Natural killer cell (primary cell): Measurements from ENCODE around the gene SLFNL1. TPM values are rescaled to one million over a fixed set of nuclear protein-coding genes. Genes with fewer than 3 reads are reported as not detected.

Experiments
- ATAC-seq, 3 donors: fragments of 150-1000 bp in 2 of 3; fragments of 200-7000 bp in 1 of 3; cut with Tn5 transposase; 1 replicate in 1 of 3; 2 replicates in 2 of 3; pipeline ENCODE4 v1.10.0; 2021; ENCODE audit warnings: mild to moderate bottlenecking in 2 of 3, moderate library complexity in 2 of 3
- DNase-seq, 2 donors: peaks; one replicate each; pipeline versions ENCODE4 v3.0.0 to v3.0.0-alpha.2; 2013 to 2021; ENCODE audit warnings: mixed read lengths in 1 of 2
- H3K27ac ChIP-seq: one replicate; pipeline ENCODE4 v1.5.1; 2013; ENCODE audit warnings: mild to moderate bottlenecking, low read length
- H3K27me3 ChIP-seq: one replicate; pipeline ENCODE4 v1.6.1; 2013; ENCODE audit warnings: low read length; ENCODE audit not compliant: control insufficient read depth, insufficient read depth
- H3K36me3 ChIP-seq: one replicate; pipeline ENCODE4 v1.6.1; 2013; ENCODE audit warnings: low read length; ENCODE audit not compliant: control insufficient read depth, insufficient read depth
- H3K4me1 ChIP-seq: one replicate; pipeline ENCODE4 v1.6.1; 2013; ENCODE audit warnings: low read length; ENCODE audit not compliant: control insufficient read depth, insufficient read depth
- H3K4me3 ChIP-seq: one replicate; pipeline ENCODE4 v1.5.1; 2013; ENCODE audit warnings: low read length
- H3K9me3 ChIP-seq: one replicate; pipeline ENCODE4 v1.6.1; 2013; ENCODE audit warnings: low read length; ENCODE audit not compliant: control insufficient read depth, insufficient read depth
- H3K27ac Mint-ChIP-seq, 2 donors: one replicate each; pipeline ENCODE4 v1.8.0; 2022; ENCODE audit warnings: mild to moderate bottlenecking in 2 of 2, mixed read lengths in 2 of 2, moderate library complexity in 1 of 2
- H3K27me3 Mint-ChIP-seq, 2 donors: one replicate each; pipeline ENCODE4 v1.8.0; 2022; ENCODE audit warnings: low read depth in 2 of 2, mixed read lengths in 2 of 2
- H3K36me3 Mint-ChIP-seq: one replicate; pipeline ENCODE4 v1.8.0; 2022; ENCODE audit warnings: mixed read lengths
- H3K4me1 Mint-ChIP-seq, 2 donors: one replicate each; pipeline ENCODE4 v1.8.0; 2022; ENCODE audit warnings: mixed read lengths in 2 of 2
- H3K4me3 Mint-ChIP-seq: one replicate; pipeline ENCODE4 v1.8.0; 2022; ENCODE audit warnings: mild to moderate bottlenecking, moderate library complexity, mixed read lengths
- H3K9me3 Mint-ChIP-seq, 2 donors: one replicate each; pipeline ENCODE4 v1.8.0; 2022; ENCODE audit warnings: mixed read lengths in 2 of 2
- WGBS: methylation state at CpG from one replicate; pipeline ENCODE4 v1.1.7; 2013; ENCODE audit warnings: missing lambda C conversion rate; ENCODE audit not compliant: insufficient coverage; 5-methylcytosine and 5-hydroxymethylcytosine counted together
- intact Hi-C: fragments of 100-400 bp; cut with micrococcal nuclease; formaldehyde crosslinking; loops from one replicate; pipeline ENCODE4 v1.14.2; 2022
- total RNA-seq, 4 donors: library from RNA; stranded (reverse); fragments of 120-200 nt in 1 of 4; gene quantifications; one replicate each; pipeline versions ENCODE4 v1.2.3 to v1.2.4, GENCODE V29; 2013 to 2022
- TF ChIP-seq, protein P1 (sequence below): fragments of 200-600 bp; IDR thresholded peaks from one replicate; pipeline ENCODE4 v1.8.0; 2022; ENCODE audit warnings: antibody characterized with exemption

SLFNL1 gene
- total RNA-seq = under 1 TPM; 0.09 to 0.18 (median 0.09) TPM
- 0.20 TPM for total RNA-seq (2013)

DNA sequence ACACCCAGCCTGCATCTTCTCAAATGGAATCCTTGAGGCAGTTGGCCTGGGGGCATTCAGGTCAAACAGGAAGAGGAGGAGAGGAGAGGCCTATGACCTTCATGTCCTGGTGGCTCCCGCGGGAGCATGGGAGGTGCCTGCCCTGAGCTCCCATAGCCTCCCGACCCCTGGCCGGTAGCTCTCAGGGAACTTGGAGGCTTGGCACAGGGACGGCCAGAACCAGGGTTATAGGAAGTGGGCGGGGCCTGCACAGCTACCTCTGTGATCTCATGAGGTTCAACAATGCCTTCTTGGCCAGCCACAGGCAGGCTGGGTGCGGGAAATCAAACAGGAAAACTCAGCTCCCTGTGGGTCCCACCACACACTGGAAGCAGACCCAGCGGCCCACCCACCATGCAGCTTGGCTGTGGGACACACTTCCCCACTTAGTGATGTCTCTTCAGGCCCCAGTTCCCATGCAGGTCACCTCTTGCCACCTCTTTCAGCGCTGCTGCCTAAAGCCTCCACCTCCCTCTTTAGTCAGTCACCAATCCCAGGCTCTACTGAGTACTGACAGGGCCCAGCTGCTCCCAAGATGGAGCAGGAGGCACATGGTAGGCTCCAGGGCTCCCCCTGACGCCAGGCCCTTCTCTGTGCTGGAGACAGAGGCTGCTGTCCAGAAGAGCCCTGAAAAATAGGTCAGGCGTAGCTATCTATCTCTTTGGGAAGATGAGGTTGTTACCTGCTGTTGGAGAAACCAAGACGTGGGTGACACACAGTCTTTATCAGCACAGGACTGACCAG, at the start of gene SLFNL1:
SLFNL1 (minus strand) TSS at position 200 of the 783 bp plus-strand sequence. CDS start 1,065 bp downstream, outside the sequence.
- Mint-ChIP-seq H3K4me1 (peaks cover 5 to 19% of the 10 kb centered on the region in 2 donors), H3K9me3 (no peaks in the 10 kb centered on the region), H3K4me3 (no peak within 1 kb of the TSS), H3K36me3 (no peaks in the 10 kb centered on the region), H3K27ac (no peak within 1 kb of the TSS), H3K27me3 (no peaks in the 10 kb centered on the region)
- Histone ChIP-seq H3K4me3 (no peak within 1 kb of the TSS), H3K9me3 (no peaks in the 10 kb centered on the region), H3K36me3 (no peaks in the 10 kb centered on the region), H3K27me3 (no peaks in the 10 kb centered on the region), H3K27ac (no peak within 1 kb of the TSS), H3K4me1 (peaks cover 8% of the 10 kb centered on the region)
- WGBS = 75% methylated on average over 12 of the region's 12 CpGs
- TF ChIP-seq, protein P1, sequence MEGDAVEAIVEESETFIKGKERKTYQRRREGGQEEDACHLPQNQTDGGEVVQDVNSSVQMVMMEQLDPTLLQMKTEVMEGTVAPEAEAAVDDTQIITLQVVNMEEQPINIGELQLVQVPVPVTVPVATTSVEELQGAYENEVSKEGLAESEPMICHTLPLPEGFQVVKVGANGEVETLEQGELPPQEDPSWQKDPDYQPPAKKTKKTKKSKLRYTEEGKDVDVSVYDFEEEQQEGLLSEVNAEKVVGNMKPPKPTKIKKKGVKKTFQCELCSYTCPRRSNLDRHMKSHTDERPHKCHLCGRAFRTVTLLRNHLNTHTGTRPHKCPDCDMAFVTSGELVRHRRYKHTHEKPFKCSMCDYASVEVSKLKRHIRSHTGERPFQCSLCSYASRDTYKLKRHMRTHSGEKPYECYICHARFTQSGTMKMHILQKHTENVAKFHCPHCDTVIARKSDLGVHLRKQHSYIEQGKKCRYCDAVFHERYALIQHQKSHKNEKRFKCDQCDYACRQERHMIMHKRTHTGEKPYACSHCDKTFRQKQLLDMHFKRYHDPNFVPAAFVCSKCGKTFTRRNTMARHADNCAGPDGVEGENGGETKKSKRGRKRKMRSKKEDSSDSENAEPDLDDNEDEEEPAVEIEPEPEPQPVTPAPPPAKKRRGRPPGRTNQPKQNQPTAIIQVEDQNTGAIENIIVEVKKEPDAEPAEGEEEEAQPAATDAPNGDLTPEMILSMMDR = no peak
- intact Hi-C loops = no loop called here
- DNase-seq (no peak), ATAC-seq (no peak)

DNA sequence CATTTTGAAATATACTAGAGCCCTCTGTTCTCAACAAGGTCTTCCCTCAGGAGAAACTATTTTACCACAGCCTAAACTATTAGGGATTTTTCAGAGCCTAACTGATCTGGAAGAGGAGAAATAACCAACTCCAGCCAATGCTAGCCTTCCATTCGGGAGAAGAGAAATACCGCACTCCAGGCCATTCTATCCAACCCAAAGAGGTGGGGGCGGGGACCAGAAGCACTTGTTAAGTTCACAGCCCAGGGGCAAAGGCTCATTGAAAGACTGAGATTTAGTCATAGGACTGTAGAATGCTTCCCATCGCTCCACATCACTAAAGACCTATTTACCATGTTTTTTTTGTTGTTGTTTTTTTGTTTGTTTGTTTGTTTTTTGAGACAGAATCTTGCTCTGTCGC, 35.4 kb upstream of the SLFNL1 start:
- H3K4me3 ChIP-seq = no peak overlapping the region
- no peaks in the 10 kb centered on the region for H3K4me1 ChIP-seq
- H3K9me3 Mint-ChIP-seq = no peaks in the 10 kb centered on the region
- no peak overlapping the region for H3K27ac ChIP-seq
- H3K27me3 Mint-ChIP-seq = no peaks in the 10 kb centered on the region
- TF ChIP-seq, protein P1 = no peak
- intact Hi-C loops = no loop called here
- H3K4me3 Mint-ChIP-seq = no peak overlapping the region
- H3K27me3 ChIP-seq = no peaks in the 10 kb centered on the region
- H3K9me3 ChIP-seq = no peaks in the 10 kb centered on the region
- WGBS = 93% methylated on average over 5 of the region's 5 CpGs
- no peaks in the 10 kb centered on the region for H3K36me3 ChIP-seq
- ATAC-seq = no peak
- H3K4me1 Mint-ChIP-seq = no peaks in the 10 kb centered on the region
- no peak for DNase-seq
- no peak overlapping the region for H3K27ac Mint-ChIP-seq
- peaks cover 8% of the 10 kb centered on the region for H3K36me3 Mint-ChIP-seq

DNA sequence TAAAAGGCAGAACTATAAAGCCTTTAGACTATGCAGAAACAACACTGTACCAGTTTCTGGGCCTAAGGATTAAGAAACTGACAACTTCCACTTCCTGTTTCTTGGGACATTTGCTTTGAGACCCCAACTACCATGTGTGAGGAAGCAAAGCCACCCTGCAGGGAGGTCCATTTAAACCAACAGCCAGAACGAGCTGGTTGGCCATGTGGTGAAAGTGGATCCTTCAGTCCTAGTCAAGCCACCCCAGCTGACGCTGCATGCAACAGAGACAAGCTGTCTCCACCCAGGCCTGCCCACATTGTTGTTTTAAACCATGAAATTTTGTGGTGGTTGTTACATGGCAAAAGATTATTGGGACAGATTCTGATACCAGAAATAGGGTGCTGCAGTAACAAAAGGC, 31.8 kb upstream of the SLFNL1 start:
- Histone ChIP-seq H3K4me3 (no peak overlapping the region), H3K9me3 (no peaks in the 10 kb centered on the region), H3K27ac (no peak overlapping the region), H3K27me3 (no peaks in the 10 kb centered on the region), H3K36me3 (peaks cover under 1% of the 10 kb centered on the region), H3K4me1 (no peaks in the 10 kb centered on the region)
- intact Hi-C loops = no loop called here
- no peak overlapping the region for H3K27ac Mint-ChIP-seq
- no peak overlapping the region for H3K4me3 Mint-ChIP-seq
- no peak for ATAC-seq
- H3K36me3 Mint-ChIP-seq = no peaks in the 10 kb centered on the region
- no peak for DNase-seq
- no peaks in the 10 kb centered on the region for H3K27me3 Mint-ChIP-seq
- no peaks in the 10 kb centered on the region for H3K9me3 Mint-ChIP-seq
- WGBS = 70% methylated on average over 2 of the region's 2 CpGs
- TF ChIP-seq, protein P1 = no peak
- H3K4me1 Mint-ChIP-seq = no peaks in the 10 kb centered on the region

DNA sequence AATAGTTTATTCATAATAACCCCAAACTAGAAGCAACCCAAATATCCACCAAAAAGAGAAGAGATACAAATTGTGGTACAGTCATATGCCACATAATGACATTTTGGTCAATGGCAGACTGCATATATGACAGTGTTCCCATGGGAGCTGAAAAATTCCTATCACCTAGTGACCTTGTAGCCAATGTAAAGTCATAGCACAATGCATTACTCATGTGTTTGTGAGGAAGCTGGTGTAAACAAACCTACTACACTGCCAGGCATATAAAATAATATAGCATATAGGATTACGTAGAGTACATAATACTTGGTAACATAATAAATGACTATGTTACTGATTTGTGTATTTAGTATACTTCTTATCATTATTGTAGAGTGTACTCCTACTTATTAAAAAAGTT, 29.5 kb upstream of the SLFNL1 start:
- H3K9me3 ChIP-seq = no peaks in the 10 kb centered on the region
- H3K4me1 ChIP-seq = no peaks in the 10 kb centered on the region
- no peaks in the 10 kb centered on the region for H3K36me3 Mint-ChIP-seq
- no peaks in the 10 kb centered on the region for H3K4me1 Mint-ChIP-seq
- H3K27ac Mint-ChIP-seq = no peak overlapping the region
- no peaks in the 10 kb centered on the region for H3K27me3 ChIP-seq
- no peaks in the 10 kb centered on the region for H3K27me3 Mint-ChIP-seq
- WGBS = no CpG with 5 or more reads among the region's 1 CpG
- DNase-seq = no peak
- H3K36me3 ChIP-seq = peaks cover 5% of the 10 kb centered on the region
- H3K9me3 Mint-ChIP-seq = no peaks in the 10 kb centered on the region
- H3K4me3 ChIP-seq = no peak overlapping the region
- H3K27ac ChIP-seq = no peak overlapping the region
- TF ChIP-seq, protein P1 = no peak
- intact Hi-C loops = no loop called here
- no peak for ATAC-seq
- no peak overlapping the region for H3K4me3 Mint-ChIP-seq
